K562 (cell line): Measurements from ENCODE around the gene EPHA2. TPM values are rescaled to one million over a fixed set of nuclear protein-coding genes. Genes with fewer than 3 reads are reported as not detected.

Source experiments
- NFE2 ChIP-seq: IDR thresholded peaks from 2 replicates; pipeline ENCODE4 v1.6.1; 2014; ENCODE audit warnings: antibody characterized with exemption, low read depth
- NFIC ChIP-seq: fragments of 450-650 bp; IDR thresholded peaks from 2 replicates; pipeline ENCODE4 v1.6.1; 2017; ENCODE audit warnings: mild to moderate bottlenecking, inconsistent platforms
- RAD51 ChIP-seq: fragments of 450-650 bp; IDR thresholded peaks from 2 replicates; pipeline ENCODE4 v1.7.1; 2016; ENCODE audit warnings: low read depth, mild to moderate bottlenecking, borderline replicate concordance
- ZBTB7A ChIP-seq: IDR thresholded peaks from 2 replicates; pipeline ENCODE4 v1.6.1; 2011; ENCODE audit warnings: low read depth, mild to moderate bottlenecking, low read length, moderate library complexity, borderline replicate concordance; ENCODE audit not compliant: control insufficient read depth
- polyA plus RNA-seq, 8 experiments: library from polyadenylated mRNA; depleted of rRNA in 4 of 8; stranded (reverse) in 5 of 8; unstranded in 3 of 8; fragments of >200 nt; fragmentation: Nextera tagmentation in 2 of 8; fragmentation: Illumina TruSeq in 1 of 8; extraction: Ambion mirVana in 2 of 8; extraction: Trizol in 1 of 8; gene quantifications; 2 replicates each; pipeline versions ENCODE4 v1.2.1 to v1.2.3, GENCODE V29; 2011 to 2014; ENCODE audit warnings: inconsistent platforms in 1 of 8, missing spikeins in 1 of 8
- total RNA-seq, 7 experiments: library from RNA; depleted of rRNA in 6 of 7; stranded (reverse); fragments of >200 nt in 6 of 7; fragmentation: Illumina TruSeq in 2 of 7; extraction: Trizol in 2 of 7; gene quantifications; 2 replicates each; pipeline versions ENCODE4 v1.2.1 to v1.2.3, GENCODE V29; 2011 to 2021; ENCODE audit warnings: low replicate concordance in 1 of 7
- TF ChIP-seq, protein P1 (sequence below): fragments of 250-450 bp; sonication (Bioruptor Pico); IDR thresholded peaks from 2 replicates; pipeline ENCODE4 v1.4.0; 2020; ENCODE audit warnings: mild to moderate bottlenecking, moderate library complexity, borderline replicate concordance
- TF ChIP-seq, protein P2 (sequence below): sonication (generic); formaldehyde crosslinking; IDR thresholded peaks from 2 replicates; pipeline ENCODE4 v1.5.0; 2020; ENCODE audit warnings: missing genetic modification reagents
- TF ChIP-seq, protein P3 (sequence below), 3 experiments: fragments of 200-800 bp in 1 of 3; sonication (Bioruptor generic) in 1 of 3; sonication (generic) in 1 of 3; formaldehyde crosslinking in 1 of 3; IDR thresholded peaks; 2 replicates each; pipeline versions ENCODE4 v1.6.1 to v1.8.0; 2016 to 2022; ENCODE audit warnings: mild to moderate bottlenecking in 2 of 3, missing compliant biosample characterization in 2 of 3, missing genetic modification characterization in 2 of 3, missing genetic modification reagents in 1 of 3

Gene EPHA2
- total and polyA plus RNA-seq, 9 of the 15 experiments (the other 6 are each of a cell fraction or from before 2014, with no cell fraction given), result 0.04 to 0.40 (median 0.07) TPM; not detected in 4

DNA sequence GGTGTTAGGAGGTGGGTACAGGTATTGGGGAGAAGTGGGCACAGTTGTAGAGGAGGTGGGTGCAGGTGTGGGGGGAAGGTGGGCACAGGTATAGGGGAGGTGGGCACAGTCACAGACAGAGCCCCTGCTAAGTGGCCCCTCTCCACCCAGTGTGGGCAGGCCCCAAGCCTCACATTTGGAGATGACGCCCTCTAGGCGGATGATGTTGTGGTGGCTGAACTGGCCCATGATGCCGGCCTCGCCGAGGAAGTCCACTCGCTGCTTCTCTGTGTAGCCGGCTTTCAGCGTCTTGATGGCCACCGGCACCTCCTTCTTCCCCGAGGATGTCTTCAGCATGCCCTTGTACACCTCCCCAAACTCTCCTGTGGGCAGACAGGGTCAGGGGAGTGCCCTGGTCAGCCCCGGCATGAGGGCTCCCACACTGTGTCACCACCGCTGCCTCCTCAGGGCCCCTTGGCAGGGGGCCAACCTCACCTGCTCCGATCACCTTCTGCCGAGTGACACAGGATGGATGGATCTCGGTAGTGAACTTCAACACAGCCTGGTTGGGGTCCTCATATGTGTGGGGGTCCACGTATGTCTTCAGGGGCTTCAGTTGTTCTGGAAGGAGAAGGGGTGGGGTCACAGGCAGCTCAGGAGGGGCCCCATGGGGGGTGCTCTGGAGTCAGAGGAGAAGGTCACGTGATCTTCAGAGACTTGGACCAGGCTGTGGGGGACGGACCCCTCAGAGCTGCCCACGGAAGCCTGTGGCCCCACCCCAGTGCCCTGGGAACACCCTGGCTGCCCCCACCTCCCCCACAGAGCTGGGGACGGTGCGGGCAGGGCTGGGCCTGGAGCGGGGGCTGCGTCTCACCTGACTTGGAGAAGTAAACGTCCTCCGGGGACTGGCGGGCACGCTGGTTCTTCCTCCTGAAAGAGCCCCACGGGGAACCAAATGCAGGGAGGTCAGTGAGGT, 22.6 kb downstream of the EPHA2 start (continued):
- TF ChIP-seq, protein P1, sequence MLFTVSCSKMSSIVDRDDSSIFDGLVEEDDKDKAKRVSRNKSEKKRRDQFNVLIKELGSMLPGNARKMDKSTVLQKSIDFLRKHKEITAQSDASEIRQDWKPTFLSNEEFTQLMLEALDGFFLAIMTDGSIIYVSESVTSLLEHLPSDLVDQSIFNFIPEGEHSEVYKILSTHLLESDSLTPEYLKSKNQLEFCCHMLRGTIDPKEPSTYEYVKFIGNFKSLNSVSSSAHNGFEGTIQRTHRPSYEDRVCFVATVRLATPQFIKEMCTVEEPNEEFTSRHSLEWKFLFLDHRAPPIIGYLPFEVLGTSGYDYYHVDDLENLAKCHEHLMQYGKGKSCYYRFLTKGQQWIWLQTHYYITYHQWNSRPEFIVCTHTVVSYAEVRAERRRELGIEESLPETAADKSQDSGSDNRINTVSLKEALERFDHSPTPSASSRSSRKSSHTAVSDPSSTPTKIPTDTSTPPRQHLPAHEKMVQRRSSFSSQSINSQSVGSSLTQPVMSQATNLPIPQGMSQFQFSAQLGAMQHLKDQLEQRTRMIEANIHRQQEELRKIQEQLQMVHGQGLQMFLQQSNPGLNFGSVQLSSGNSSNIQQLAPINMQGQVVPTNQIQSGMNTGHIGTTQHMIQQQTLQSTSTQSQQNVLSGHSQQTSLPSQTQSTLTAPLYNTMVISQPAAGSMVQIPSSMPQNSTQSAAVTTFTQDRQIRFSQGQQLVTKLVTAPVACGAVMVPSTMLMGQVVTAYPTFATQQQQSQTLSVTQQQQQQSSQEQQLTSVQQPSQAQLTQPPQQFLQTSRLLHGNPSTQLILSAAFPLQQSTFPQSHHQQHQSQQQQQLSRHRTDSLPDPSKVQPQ (CRISPR knock-in tag), result no peak
- no peak for TF ChIP-seq NFE2
- no peak for TF ChIP-seq ZBTB7A
- TF ChIP-seq, protein P2, sequence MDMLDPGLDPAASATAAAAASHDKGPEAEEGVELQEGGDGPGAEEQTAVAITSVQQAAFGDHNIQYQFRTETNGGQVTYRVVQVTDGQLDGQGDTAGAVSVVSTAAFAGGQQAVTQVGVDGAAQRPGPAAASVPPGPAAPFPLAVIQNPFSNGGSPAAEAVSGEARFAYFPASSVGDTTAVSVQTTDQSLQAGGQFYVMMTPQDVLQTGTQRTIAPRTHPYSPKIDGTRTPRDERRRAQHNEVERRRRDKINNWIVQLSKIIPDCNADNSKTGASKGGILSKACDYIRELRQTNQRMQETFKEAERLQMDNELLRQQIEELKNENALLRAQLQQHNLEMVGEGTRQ (CRISPR knock-in tag), result peak; percentile 61
- peak; percentile 89 for TF ChIP-seq RAD51
- peak; percentile 95 for TF ChIP-seq NFIC
- TF ChIP-seq, protein P3, sequence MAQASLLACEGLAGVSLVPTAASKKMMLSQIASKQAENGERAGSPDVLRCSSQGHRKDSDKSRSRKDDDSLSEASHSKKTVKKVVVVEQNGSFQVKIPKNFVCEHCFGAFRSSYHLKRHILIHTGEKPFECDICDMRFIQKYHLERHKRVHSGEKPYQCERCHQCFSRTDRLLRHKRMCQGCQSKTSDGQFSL (CRISPR knock-in tag; IDR thresholded peaks at IDR 0.05), result 0 out of 2 replicates have a peak, but pooled peaks have one; percentile 21
- TF ChIP-seq, protein P3 (tag; IDR thresholded peaks at IDR 0.05), result no peak
